ENCODE data around the gene PLA2G2F.

PLA2G2F gene

DNA sequence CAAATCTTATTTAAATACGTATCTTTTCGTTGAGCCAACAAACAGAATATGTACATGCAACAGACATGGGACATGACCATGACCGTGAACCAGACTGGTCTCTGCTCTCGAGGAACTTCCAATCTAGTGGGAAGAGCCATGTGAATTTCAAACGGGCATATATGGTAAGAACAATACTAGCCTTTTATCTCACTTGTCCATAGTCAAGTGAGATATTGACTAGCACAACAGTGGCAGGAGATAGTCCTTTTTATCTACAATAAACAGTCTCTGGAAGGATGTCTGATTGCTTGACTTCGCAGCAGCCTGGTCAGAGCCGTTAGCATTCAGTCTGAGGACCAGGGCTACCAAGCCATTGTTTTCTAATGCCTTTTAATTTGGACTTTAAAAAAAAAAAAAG, 59.8 kb downstream of the PLA2G2F start:
- DNase-seq (ENCODE audit: low read depth), result no peak
- H3K4me3 ChIP-seq (ENCODE audit: low read length), result no peak overlapping the region
- TF ChIP-seq, protein P1, sequence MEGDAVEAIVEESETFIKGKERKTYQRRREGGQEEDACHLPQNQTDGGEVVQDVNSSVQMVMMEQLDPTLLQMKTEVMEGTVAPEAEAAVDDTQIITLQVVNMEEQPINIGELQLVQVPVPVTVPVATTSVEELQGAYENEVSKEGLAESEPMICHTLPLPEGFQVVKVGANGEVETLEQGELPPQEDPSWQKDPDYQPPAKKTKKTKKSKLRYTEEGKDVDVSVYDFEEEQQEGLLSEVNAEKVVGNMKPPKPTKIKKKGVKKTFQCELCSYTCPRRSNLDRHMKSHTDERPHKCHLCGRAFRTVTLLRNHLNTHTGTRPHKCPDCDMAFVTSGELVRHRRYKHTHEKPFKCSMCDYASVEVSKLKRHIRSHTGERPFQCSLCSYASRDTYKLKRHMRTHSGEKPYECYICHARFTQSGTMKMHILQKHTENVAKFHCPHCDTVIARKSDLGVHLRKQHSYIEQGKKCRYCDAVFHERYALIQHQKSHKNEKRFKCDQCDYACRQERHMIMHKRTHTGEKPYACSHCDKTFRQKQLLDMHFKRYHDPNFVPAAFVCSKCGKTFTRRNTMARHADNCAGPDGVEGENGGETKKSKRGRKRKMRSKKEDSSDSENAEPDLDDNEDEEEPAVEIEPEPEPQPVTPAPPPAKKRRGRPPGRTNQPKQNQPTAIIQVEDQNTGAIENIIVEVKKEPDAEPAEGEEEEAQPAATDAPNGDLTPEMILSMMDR (conservative IDR thresholded peaks at IDR 0.05; ENCODE audit: low read depth, low read length), result no peak

DNA sequence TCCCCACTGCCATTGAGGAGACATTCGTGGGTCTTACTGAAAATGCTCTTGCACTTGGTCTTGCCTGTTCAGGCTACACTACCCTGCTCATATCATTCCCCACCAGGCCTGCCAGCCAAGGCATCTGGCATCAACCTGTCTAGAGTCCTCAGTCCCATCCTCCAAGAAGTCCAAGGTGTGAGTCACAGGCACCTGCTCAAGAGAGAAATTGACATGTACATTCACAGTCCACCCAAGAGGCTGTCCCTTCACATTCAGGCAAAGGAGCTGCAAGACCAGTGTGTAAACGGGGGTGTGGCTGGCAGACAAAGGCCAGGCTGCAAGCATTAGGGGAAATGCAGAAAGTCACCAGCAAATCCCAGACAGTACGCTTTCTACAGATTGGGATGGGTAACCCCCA, 60.3 kb downstream of the PLA2G2F start:
- H3K4me3 ChIP-seq (ENCODE audit: low read length), result no peak overlapping the region
- TF ChIP-seq, protein P1 (conservative IDR thresholded peaks at IDR 0.05; ENCODE audit: low read depth, low read length), result no peak
- DNase-seq (ENCODE audit: low read depth), result no peak

DNA sequence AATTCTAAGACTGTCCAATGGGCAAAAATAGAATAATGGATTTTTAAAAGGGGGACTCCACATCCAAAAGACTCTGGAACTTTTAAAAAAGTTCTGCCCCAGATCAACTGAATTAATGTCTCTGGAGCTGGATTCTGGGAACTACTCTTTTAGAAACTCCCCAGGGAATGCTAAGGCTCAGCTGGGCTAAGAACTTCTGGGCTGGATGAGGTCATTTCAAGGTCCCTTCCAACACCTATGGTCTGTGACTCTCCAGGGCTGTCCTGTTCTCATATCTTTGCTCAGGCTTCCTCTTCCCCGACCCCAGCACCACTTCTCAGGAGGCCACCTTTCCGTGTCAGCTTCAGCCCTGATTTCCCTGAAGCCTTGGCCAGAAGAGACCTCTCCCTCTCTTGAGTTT, 60.7 kb downstream of the PLA2G2F start:
- no peak overlapping the region for H3K4me3 ChIP-seq (ENCODE audit: low read length)
- TF ChIP-seq, protein P1 (conservative IDR thresholded peaks at IDR 0.05; ENCODE audit: low read depth, low read length), result no peak
- DNase-seq (ENCODE audit: low read depth), result no peak

Measured in retinal pigment epithelial cell (primary cell).